GM19467 (cell line): ENCODE measurements around the gene ADAMTS2.

Source experiments
- ATAC-seq: cut with Tn5 transposase; IDR thresholded peaks from one replicate; pipeline ENCODE4 v1.9.1; 2021; ENCODE audit warnings: mild to moderate bottlenecking, moderate library complexity; ENCODE audit not compliant: unreplicated experiment

ADAMTS2 gene

GRCh38 chr5:179345183-179345432 is 153 bp downstream of the ADAMTS2 start:
- ATAC-seq = no peak

- ATAC-seq = no peak
These were observed 654 bp downstream of the ADAMTS2 start for GRCh38 chr5:179344431-179345182.

- no peak for ATAC-seq
These were observed 1.4 kb downstream of the ADAMTS2 start for GRCh38 chr5:179343719-179344430.

- ATAC-seq = no peak
These were observed 2.1 kb downstream of the ADAMTS2 start for GRCh38 chr5:179343021-179343718.

GRCh38 chr5:179342577-179342976 is 2.7 kb downstream of the ADAMTS2 start:
- ATAC-seq = no peak

- no peak for ATAC-seq
These were observed 4.8 kb downstream of the ADAMTS2 start for GRCh38 chr5:179340465-179340864.

GRCh38 chr5:179339996-179340395 is 5.3 kb downstream of the ADAMTS2 start:
- ATAC-seq = no peak

GRCh38 chr5:179339081-179339480 is 6.2 kb downstream of the ADAMTS2 start:
- no peak for ATAC-seq

GRCh38 chr5:179337796-179338676 is 7.2 kb downstream of the ADAMTS2 start:
- ATAC-seq = no peak

GRCh38 chr5:179336871-179337795 is 8.1 kb downstream of the ADAMTS2 start:
- ATAC-seq = no peak

GRCh38 chr5:179336126-179336870 is 9.0 kb downstream of the ADAMTS2 start:
- ATAC-seq = no peak

GRCh38 chr5:179333796-179334761 is 11.2 kb downstream of the ADAMTS2 start:
- ATAC-seq = no peak

- no peak for ATAC-seq
These were observed 12.4 kb downstream of the ADAMTS2 start for GRCh38 chr5:179332741-179333290.

- ATAC-seq = no peak
These were observed 13.5 kb downstream of the ADAMTS2 start for GRCh38 chr5:179331591-179332375.

- no peak for ATAC-seq
These were observed 14.9 kb downstream of the ADAMTS2 start for GRCh38 chr5:179330186-179330900.

- ATAC-seq = no peak
These were observed 17.0 kb downstream of the ADAMTS2 start for GRCh38 chr5:179328291-179328690.
